ENCODE results near the gene CEBPB. TPM values are rescaled to one million over a fixed set of nuclear protein-coding genes. Genes with fewer than 3 reads are reported as not detected.
A peak's percentile ranks its signal among the peaks of the same experiment; 100 is the strongest.

Gene CEBPB
- total RNA-seq, 1 experiment from 2014 or later: 226 TPM

DNA sequence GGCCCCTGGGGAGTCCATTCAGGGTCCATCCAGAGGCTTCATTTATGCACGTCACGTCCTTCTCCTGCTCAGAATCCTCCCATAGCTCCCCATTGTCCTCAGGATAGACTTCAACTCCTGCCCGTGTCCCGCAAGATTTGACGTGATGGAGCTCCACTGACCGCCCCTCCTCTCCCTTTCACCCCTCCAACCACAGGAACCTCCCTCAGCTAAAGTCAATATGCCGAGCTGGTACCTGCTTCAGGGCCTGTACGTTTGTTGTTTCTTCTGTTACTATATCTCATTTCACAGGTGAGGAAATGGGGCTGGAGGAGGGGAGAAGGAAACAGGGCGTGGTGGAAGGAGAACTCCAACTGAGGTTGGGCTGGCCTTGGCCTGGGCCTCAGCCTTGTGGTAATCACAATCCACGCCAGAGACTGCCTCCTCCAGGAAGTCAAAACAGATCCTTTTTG lies 38.6 kb downstream of the CEBPB start:
- CTCF ChIA-PET: no interaction called here
- Mint-ChIP-seq H3K4me3 (ENCODE audit: unreplicated experiment) (no peak overlapping the region), H3K4me1 (ENCODE audit: insufficient read depth, unreplicated experiment) (peaks cover 15% of the 10 kb centered on the region), H3K9me3 (ENCODE audit: unreplicated experiment) (no peaks in the 10 kb centered on the region), H3K27me3 (ENCODE audit: insufficient read depth, unreplicated experiment) (no peaks in the 10 kb centered on the region), H3K27ac (ENCODE audit: low read depth, unreplicated experiment) (no peak overlapping the region), H3K36me3 (ENCODE audit: insufficient read depth, unreplicated experiment) (peaks cover 7% of the 10 kb centered on the region)
- TF ChIP-seq, protein P1, sequence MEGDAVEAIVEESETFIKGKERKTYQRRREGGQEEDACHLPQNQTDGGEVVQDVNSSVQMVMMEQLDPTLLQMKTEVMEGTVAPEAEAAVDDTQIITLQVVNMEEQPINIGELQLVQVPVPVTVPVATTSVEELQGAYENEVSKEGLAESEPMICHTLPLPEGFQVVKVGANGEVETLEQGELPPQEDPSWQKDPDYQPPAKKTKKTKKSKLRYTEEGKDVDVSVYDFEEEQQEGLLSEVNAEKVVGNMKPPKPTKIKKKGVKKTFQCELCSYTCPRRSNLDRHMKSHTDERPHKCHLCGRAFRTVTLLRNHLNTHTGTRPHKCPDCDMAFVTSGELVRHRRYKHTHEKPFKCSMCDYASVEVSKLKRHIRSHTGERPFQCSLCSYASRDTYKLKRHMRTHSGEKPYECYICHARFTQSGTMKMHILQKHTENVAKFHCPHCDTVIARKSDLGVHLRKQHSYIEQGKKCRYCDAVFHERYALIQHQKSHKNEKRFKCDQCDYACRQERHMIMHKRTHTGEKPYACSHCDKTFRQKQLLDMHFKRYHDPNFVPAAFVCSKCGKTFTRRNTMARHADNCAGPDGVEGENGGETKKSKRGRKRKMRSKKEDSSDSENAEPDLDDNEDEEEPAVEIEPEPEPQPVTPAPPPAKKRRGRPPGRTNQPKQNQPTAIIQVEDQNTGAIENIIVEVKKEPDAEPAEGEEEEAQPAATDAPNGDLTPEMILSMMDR (IDR thresholded peaks at IDR 0.05; ENCODE audit: unreplicated experiment): no peak
- BruUV-seq (replicated peaks): no TSS peak
- DNase-seq (ENCODE audit: unreplicated experiment): peak; percentile 23
- POLR2A ChIA-PET: no interaction called here
- intact Hi-C loops (cut with micrococcal nuclease): no loop called here

DNA sequence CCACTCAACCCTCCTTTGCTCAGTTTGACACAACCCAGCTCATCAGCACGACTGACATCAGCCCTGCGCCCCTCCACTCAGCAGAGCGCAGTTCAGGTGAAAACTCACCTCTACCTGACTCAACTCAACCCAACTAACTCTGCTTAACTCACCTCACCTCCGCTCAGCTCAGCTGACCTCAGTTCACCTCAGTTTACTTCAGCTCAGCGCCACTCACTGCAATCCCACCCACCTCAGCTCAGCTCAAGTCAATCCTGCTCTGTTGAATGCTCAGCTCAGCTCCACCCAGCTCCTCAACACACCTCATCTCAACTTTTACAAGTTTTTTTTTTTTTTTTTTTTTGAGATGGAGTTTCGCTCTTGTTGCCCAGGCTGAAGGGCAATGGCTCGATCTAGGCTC lies 39.6 kb downstream of the CEBPB start:
- TF ChIP-seq, protein P1 (IDR thresholded peaks at IDR 0.05; ENCODE audit: unreplicated experiment): no peak
- Mint-ChIP-seq H3K4me3 (ENCODE audit: unreplicated experiment) (no peak overlapping the region), H3K4me1 (ENCODE audit: insufficient read depth, unreplicated experiment) (peaks cover 7% of the 10 kb centered on the region), H3K36me3 (ENCODE audit: insufficient read depth, unreplicated experiment) (peaks cover 7% of the 10 kb centered on the region), H3K9me3 (ENCODE audit: unreplicated experiment) (no peaks in the 10 kb centered on the region), H3K27ac (ENCODE audit: low read depth, unreplicated experiment) (no peak overlapping the region), H3K27me3 (ENCODE audit: insufficient read depth, unreplicated experiment) (no peaks in the 10 kb centered on the region)
- BruUV-seq (replicated peaks): no TSS peak
- ChIA-PET POLR2A (no interaction called here), CTCF (interaction anchor here (0.6 to 1.0 kb wide), 2 partner anchors 16 to 22 kb away, joined by 4 read pairs; no protein-coding TSS in a partner anchor)
- intact Hi-C loops (cut with micrococcal nuclease): no loop called here
- no peak for DNase-seq (ENCODE audit: unreplicated experiment)

DNA sequence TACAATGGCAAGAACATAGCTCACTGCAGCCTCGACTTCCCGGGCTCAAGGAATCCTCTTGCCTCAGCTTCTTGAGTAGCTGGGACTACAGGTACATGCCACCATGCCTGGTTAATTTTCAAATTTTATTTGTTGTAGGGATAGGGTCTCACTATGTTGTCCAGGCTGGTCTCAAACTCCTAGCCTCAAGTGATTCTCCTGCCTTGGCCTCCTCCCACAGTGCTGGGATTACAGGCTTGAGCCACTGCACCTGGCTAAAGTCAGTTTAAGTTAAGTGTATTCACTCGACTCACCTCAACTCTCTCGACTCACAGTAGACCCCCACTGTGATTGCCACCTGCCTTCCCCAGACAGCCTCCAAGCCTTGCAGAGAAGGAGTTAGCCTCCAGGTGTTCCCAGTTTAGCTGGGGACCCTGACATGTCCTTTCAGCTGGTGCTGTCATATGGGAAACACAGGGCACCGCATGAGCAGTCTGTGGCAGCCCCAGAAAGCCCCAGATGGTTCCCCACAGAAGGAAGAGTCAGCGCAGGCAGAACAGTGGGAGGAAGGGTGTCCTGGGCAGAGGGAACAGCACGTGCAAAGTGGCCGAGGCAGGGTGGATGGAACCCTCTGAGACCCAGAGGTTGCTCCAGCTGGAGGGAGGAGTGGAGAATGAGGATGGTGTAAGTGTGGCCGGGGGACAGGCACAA lies 40.4 kb downstream of the CEBPB start:
- CTCF ChIA-PET: interaction anchor here (0.6 kb wide), 2 partner anchors 17 to 151 kb away, joined by 3 to 4 read pairs; no protein-coding TSS in a partner anchor
- intact Hi-C loops (cut with micrococcal nuclease): no loop called here
- Mint-ChIP-seq H3K9me3 (ENCODE audit: unreplicated experiment) (no peaks in the 10 kb centered on the region), H3K27me3 (ENCODE audit: insufficient read depth, unreplicated experiment) (no peaks in the 10 kb centered on the region), H3K4me3 (ENCODE audit: unreplicated experiment) (no peak overlapping the region), H3K27ac (ENCODE audit: low read depth, unreplicated experiment) (no peak overlapping the region), H3K4me1 (ENCODE audit: insufficient read depth, unreplicated experiment) (peaks cover 6% of the 10 kb centered on the region), H3K36me3 (ENCODE audit: insufficient read depth, unreplicated experiment) (peaks cover 7% of the 10 kb centered on the region)
- POLR2A ChIA-PET: no interaction called here
- no peak for DNase-seq (ENCODE audit: unreplicated experiment)
- TF ChIP-seq, protein P1 (IDR thresholded peaks at IDR 0.05; ENCODE audit: unreplicated experiment): no peak
- no TSS peak for BruUV-seq (replicated peaks)

DNA sequence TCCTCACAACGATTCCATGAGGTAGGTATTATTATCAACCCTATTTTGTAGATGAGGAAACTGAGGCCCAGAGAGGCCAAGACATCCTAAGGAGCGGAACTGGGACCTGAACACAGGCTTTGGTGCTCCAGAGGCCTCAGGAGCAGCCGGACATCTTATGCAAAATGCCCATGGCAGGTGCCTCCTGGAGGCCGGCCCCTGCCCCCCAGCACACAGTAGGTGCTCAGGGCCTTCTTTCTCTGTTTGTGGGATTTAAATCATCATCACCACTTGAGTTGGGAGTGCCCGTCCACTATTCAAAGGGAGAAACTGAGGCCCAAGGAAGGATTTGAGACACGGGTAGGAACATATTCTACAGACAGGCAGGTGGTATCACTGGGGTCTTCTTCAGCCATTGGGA lies 41.2 kb downstream of the CEBPB start:
- DNase-seq (ENCODE audit: unreplicated experiment): no peak
- no peak overlapping the region for H3K4me3 Mint-ChIP-seq (ENCODE audit: unreplicated experiment)
- peaks cover 7% of the 10 kb centered on the region for H3K36me3 Mint-ChIP-seq (ENCODE audit: insufficient read depth, unreplicated experiment)
- H3K27ac Mint-ChIP-seq (ENCODE audit: low read depth, unreplicated experiment): no peak overlapping the region
- no peaks in the 10 kb centered on the region for H3K9me3 Mint-ChIP-seq (ENCODE audit: unreplicated experiment)
- TF ChIP-seq, protein P1 (IDR thresholded peaks at IDR 0.05; ENCODE audit: unreplicated experiment): no peak
- ChIA-PET POLR2A (no interaction called here), CTCF (interaction anchor here (0.6 kb wide), 1 partner anchor 738 kb away, joined by 4 read pairs; no protein-coding TSS in a partner anchor)
- intact Hi-C loops (cut with micrococcal nuclease): no loop called here
- no TSS peak for BruUV-seq (replicated peaks)
- no peaks in the 10 kb centered on the region for H3K27me3 Mint-ChIP-seq (ENCODE audit: insufficient read depth, unreplicated experiment)
- peaks cover 1% of the 10 kb centered on the region for H3K4me1 Mint-ChIP-seq (ENCODE audit: insufficient read depth, unreplicated experiment)
